Panc1 (cell line): Measurements from ENCODE around the gene RPS15A. TPM values are rescaled to one million over a fixed set of nuclear protein-coding genes. Genes with fewer than 3 reads are reported as not detected.

Experiments used
- ATAC-seq: fragments of 200-7000 bp; cut with Tn5 transposase; 2 replicates; pipeline ENCODE4 v1.9.1; 2020; ENCODE audit warnings: mild to moderate bottlenecking, moderate library complexity
- BruUV-seq: library from RNA; stranded (reverse); fragments of 400-500 nt; replicated peaks from 2 replicates; lab custom pipeline; 2021; lab: Mats Ljungman, UMichigan
- CTCF ChIA-PET: fragments of 300-600 bp; sonication (Branson Sonifier 250); formaldehyde crosslinking; loops from one replicate; lab custom pipeline; 2022; ENCODE audit warnings: antibody characterized with exemption; lab: Charles Lee
- POLR2A ChIA-PET: fragments of 300-600 bp; sonication (Branson Sonifier 250); formaldehyde crosslinking; loops from one replicate; lab custom pipeline; 2022; ENCODE audit warnings: antibody characterized with exemption; lab: Charles Lee
- DNase-seq: peaks from one replicate; pipeline ENCODE4 v3.0.0-alpha.2; 2010; ENCODE audit warnings: low read depth, low spot score
- H3K27ac ChIP-seq: 2 replicates; pipeline ENCODE4 v1.5.1; 2011; ENCODE audit warnings: mild to moderate bottlenecking, low read length, inconsistent platforms
- H3K27me3 ChIP-seq: fragments of 200-500 bp; sonication (Bioruptor generic); 2 replicates; pipeline ENCODE4 v1.6.0; 2014; ENCODE audit warnings: low read length, inconsistent platforms; ENCODE audit not compliant: control insufficient read depth, insufficient read depth
- H3K36me3 ChIP-seq: fragments of 200-500 bp; sonication (Bioruptor generic); 2 replicates; pipeline ENCODE4 v1.5.1; 2014; ENCODE audit warnings: inconsistent platforms, mild to moderate bottlenecking, low read length, moderate library complexity; ENCODE audit not compliant: control insufficient read depth, insufficient read depth
- H3K4me1 ChIP-seq: 2 replicates; pipeline ENCODE4 v1.5.1; 2011; ENCODE audit warnings: inconsistent platforms, mild to moderate bottlenecking, low read length, moderate library complexity; ENCODE audit not compliant: control insufficient read depth, insufficient read depth
- H3K4me3 ChIP-seq, 2 experiments: 2 replicates each; pipeline ENCODE4 v1.5.1; 2011 to 2012; ENCODE audit warnings: low read depth in 2 of 2, low read length in 2 of 2, mild to moderate bottlenecking in 2 of 2, inconsistent platforms in 1 of 2, moderate library complexity in 1 of 2
- H3K9me3 ChIP-seq: fragments of 200-500 bp; sonication (Bioruptor generic); 2 replicates; pipeline ENCODE4 v1.5.1; 2014; ENCODE audit warnings: low read depth, mild to moderate bottlenecking, inconsistent platforms, low read length, moderate library complexity; ENCODE audit not compliant: control insufficient read depth, insufficient read depth
- POLR2AphosphoS5 ChIP-seq: IDR thresholded peaks from 2 replicates; pipeline ENCODE4 v1.6.1; 2012; ENCODE audit warnings: mild to moderate bottlenecking, low read depth, low read length, moderate library complexity
- SIN3A ChIP-seq: IDR thresholded peaks from 2 replicates; pipeline ENCODE4 v1.6.1; 2012; ENCODE audit warnings: low read depth, mild to moderate bottlenecking, low read length, moderate library complexity, borderline replicate concordance; ENCODE audit not compliant: insufficient read depth
- TCF7L2 ChIP-seq: IDR thresholded peaks from 2 replicates; pipeline ENCODE4 v1.6.1; 2011; ENCODE audit warnings: mild to moderate bottlenecking, low read depth, low read length, inconsistent platforms
- in situ Hi-C: cut with HindIII; loops from 2 replicates; pipeline ENCODE4 v1.10.0; 2016; ENCODE audit warnings: low sequenced_read_pairs, low pct_unique_long_range_greater_than_20kb
- intact Hi-C: fragments of 100-400 bp; cut with micrococcal nuclease; formaldehyde crosslinking; loops from one replicate; pipeline ENCODE4 v1.10.0; 2022; ENCODE audit not compliant: unreplicated experiment
- total RNA-seq: library from RNA; stranded (reverse); gene quantifications from one replicate; pipeline ENCODE4 v1.2.1, GENCODE V29; 2021; ENCODE audit not compliant: unreplicated experiment
- TF ChIP-seq, protein P1 (sequence below): fragments of 450-650 bp; IDR thresholded peaks from 2 replicates; pipeline ENCODE4 v1.5.1; 2017; ENCODE audit warnings: mild to moderate bottlenecking
- TF ChIP-seq, protein P2 (sequence below), 2 experiments: IDR thresholded peaks; 2 replicates each; pipeline ENCODE4 v1.6.1; 2011 to 2012; ENCODE audit warnings: low read depth in 2 of 2, control low read depth in 1 of 2, low read length in 1 of 2, mild to moderate bottlenecking in 1 of 2, moderate library complexity in 1 of 2; ENCODE audit not compliant: insufficient read depth in 1 of 2

RPS15A gene
- total RNA-seq, 1 experiment from 2014 or later = 1,366 TPM

DNA sequence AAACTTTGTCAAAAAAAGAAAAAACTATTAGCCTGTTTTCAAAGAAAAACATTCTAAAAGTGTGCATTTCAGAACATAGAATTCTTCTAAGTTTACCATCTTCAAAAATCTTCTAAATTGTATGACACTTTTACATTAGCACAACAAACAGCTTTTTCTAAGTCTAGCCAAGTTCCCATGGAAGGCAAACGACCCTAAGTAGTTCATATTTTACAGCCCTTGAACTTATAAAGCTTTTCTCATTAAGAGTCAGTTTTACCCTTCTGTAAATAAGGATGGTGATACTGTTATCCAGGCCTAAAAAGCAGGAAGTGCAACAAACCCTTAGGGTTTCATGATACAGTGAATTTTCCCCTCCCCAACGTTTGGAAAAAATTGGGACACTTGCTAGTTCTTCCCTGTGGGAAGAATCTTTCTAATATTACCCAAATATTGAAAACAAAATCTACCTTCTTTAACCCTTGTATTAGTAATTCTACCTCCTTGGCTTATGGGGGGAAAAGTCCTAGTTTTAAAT is 15.2 kb upstream of the RPS15A start:
- TF ChIP-seq, protein P1, sequence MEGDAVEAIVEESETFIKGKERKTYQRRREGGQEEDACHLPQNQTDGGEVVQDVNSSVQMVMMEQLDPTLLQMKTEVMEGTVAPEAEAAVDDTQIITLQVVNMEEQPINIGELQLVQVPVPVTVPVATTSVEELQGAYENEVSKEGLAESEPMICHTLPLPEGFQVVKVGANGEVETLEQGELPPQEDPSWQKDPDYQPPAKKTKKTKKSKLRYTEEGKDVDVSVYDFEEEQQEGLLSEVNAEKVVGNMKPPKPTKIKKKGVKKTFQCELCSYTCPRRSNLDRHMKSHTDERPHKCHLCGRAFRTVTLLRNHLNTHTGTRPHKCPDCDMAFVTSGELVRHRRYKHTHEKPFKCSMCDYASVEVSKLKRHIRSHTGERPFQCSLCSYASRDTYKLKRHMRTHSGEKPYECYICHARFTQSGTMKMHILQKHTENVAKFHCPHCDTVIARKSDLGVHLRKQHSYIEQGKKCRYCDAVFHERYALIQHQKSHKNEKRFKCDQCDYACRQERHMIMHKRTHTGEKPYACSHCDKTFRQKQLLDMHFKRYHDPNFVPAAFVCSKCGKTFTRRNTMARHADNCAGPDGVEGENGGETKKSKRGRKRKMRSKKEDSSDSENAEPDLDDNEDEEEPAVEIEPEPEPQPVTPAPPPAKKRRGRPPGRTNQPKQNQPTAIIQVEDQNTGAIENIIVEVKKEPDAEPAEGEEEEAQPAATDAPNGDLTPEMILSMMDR = no peak
- TF ChIP-seq TCF7L2 = no peak
- TF ChIP-seq SIN3A = no peak
- TF ChIP-seq, protein P2, sequence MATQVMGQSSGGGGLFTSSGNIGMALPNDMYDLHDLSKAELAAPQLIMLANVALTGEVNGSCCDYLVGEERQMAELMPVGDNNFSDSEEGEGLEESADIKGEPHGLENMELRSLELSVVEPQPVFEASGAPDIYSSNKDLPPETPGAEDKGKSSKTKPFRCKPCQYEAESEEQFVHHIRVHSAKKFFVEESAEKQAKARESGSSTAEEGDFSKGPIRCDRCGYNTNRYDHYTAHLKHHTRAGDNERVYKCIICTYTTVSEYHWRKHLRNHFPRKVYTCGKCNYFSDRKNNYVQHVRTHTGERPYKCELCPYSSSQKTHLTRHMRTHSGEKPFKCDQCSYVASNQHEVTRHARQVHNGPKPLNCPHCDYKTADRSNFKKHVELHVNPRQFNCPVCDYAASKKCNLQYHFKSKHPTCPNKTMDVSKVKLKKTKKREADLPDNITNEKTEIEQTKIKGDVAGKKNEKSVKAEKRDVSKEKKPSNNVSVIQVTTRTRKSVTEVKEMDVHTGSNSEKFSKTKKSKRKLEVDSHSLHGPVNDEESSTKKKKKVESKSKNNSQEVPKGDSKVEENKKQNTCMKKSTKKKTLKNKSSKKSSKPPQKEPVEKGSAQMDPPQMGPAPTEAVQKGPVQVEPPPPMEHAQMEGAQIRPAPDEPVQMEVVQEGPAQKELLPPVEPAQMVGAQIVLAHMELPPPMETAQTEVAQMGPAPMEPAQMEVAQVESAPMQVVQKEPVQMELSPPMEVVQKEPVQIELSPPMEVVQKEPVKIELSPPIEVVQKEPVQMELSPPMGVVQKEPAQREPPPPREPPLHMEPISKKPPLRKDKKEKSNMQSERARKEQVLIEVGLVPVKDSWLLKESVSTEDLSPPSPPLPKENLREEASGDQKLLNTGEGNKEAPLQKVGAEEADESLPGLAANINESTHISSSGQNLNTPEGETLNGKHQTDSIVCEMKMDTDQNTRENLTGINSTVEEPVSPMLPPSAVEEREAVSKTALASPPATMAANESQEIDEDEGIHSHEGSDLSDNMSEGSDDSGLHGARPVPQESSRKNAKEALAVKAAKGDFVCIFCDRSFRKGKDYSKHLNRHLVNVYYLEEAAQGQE (IDR thresholded peaks at IDR 0.05; ENCODE audit: insufficient read depth in 1 of 2, low read depth in 2 of 2, low read length in 1 of 2) = no peak
- TF ChIP-seq POLR2AphosphoS5 = no peak
- intact Hi-C loops = no loop called here
- H3K4me3 ChIP-seq = no peak overlapping the region
- peaks cover 35% of the 10 kb centered on the region for H3K36me3 ChIP-seq
- POLR2A ChIA-PET = interaction anchor here (0.7 kb wide), 1 partner anchor 14 kb away, joined by 3 read pairs; no protein-coding TSS in a partner anchor
- DNase-seq (no peak), ATAC-seq (no peak)
- H3K27me3 ChIP-seq = no peaks in the 10 kb centered on the region
- H3K27ac ChIP-seq = peak overlapping the region; percentile 93
- no peaks in the 10 kb centered on the region for H3K9me3 ChIP-seq
- CTCF ChIA-PET = interaction anchor here (0.6 kb wide), 1 partner anchor 277 kb away, joined by 4 read pairs; no protein-coding TSS in a partner anchor
- in situ Hi-C loops = no loop called here
- peaks cover 38% of the 10 kb centered on the region for H3K4me1 ChIP-seq
- no TSS peak for BruUV-seq

DNA sequence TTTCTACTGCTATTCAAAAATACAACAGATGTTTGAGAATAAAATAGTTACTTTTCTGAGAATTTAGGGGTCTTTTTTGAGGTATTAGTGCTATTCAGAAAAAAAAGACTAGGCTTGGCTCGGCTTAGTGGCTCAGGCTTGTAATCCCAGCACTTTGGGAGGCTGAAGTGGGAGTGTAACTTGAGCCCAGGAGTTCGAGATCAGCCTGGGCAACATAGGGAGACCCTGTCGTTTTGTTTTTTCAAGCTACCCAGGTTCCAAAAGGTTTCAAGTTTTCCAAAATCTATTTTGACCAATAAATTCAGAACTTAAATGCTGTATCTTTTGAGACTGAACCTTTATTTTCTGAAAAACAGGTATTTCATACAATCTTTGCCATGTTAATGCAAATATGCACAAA is 14.4 kb upstream of the RPS15A start:
- BruUV-seq = no TSS peak
- Histone ChIP-seq H3K4me1 (peaks cover 39% of the 10 kb centered on the region), H3K9me3 (no peaks in the 10 kb centered on the region), H3K4me3 (peak overlapping the region in 1 of 2 experiments; percentile 1; a peak in 1 of 4 replicates), H3K27me3 (no peaks in the 10 kb centered on the region), H3K27ac (peak overlapping the region; percentile 93), H3K36me3 (peaks cover 27% of the 10 kb centered on the region)
- ChIA-PET CTCF (no interaction called here), POLR2A (interaction anchor here (0.7 kb wide), 1 partner anchor 15 kb away, joined by 3 read pairs; no protein-coding TSS in a partner anchor)
- ATAC-seq (no peak), DNase-seq (no peak)
- intact Hi-C loops (no loop called here), in situ Hi-C loops (no loop called here)
- TF ChIP-seq, protein P1 = no peak
- TF ChIP-seq TCF7L2 (no peak), POLR2AphosphoS5 (no peak), SIN3A (no peak)
- TF ChIP-seq, protein P2 (IDR thresholded peaks at IDR 0.05; ENCODE audit: insufficient read depth in 1 of 2, low read depth in 2 of 2, low read length in 1 of 2) = no peak
